NCI-H1436 (cell line): ENCODE data around the gene EHHADH.
A peak's percentile ranks its signal among the peaks of the same experiment; 100 is the strongest.
"Not testable (repeated sequence)": the region's sequence is repeated elsewhere in the genome, so short reads cannot be mapped to it uniquely, and the experiment has no call there.

Experiments
- DNase-seq: peaks from one replicate; lab custom pipeline; 2025; lab: John Stamatoyannopoulos, UW

EHHADH gene

GRCh38 chr3:185253645-185254410 is at the start of gene EHHADH:
TSS of gene EHHADH (minus strand) at chr3:185254049. CDS start at chr3:185254022, 27 bp downstream.
- peak; percentile 65 for DNase-seq

- DNase-seq: not testable (repeated sequence)
These were observed 46.1 kb upstream of the EHHADH start for GRCh38 chr3:185299918-185300426.

DNA sequence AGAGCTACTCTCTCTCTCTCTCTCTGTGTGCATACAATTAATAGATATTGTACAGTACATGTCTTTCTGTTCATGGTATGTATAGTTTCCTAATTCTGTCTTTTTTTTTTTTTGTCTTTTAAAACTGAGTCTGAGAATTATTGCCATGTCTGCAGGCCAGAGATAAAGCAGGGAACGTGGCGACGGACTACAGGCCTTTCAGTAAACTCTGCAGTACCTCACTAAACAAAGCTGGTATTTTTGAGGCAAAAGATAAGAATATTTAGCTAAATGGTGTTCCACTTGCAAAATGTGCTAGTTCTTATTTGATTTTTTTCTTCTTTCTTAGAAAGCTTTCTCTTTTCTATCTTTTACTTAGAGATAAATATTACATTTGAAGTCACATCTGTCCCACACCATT is 44.0 kb upstream of the EHHADH start:
- no peak for DNase-seq

- no peak for DNase-seq
These were observed 38.4 kb upstream of the EHHADH start for GRCh38 chr3:185292238-185292637.

DNA sequence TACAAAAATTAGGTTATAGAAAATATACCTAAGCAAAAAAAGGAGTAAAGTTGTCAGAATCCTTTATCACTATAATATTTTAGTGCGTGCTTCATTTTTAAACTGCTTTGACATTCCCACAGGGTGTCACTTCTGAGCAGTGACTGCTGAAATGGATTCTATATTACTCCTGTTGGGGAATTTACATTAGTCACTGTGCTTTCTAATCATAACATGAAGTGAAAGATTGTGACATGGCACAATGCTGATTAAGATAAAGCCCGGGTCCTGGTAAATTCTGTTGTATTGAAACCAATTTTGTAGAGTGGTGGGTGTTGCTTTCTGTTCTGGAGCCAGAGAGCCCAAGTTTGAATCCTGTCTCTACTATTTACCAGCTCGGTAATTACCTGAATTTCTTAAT is 36.4 kb upstream of the EHHADH start:
- no peak for DNase-seq

GRCh38 chr3:185283374-185283935 is 29.6 kb upstream of the EHHADH start:
- no peak for DNase-seq

DNA sequence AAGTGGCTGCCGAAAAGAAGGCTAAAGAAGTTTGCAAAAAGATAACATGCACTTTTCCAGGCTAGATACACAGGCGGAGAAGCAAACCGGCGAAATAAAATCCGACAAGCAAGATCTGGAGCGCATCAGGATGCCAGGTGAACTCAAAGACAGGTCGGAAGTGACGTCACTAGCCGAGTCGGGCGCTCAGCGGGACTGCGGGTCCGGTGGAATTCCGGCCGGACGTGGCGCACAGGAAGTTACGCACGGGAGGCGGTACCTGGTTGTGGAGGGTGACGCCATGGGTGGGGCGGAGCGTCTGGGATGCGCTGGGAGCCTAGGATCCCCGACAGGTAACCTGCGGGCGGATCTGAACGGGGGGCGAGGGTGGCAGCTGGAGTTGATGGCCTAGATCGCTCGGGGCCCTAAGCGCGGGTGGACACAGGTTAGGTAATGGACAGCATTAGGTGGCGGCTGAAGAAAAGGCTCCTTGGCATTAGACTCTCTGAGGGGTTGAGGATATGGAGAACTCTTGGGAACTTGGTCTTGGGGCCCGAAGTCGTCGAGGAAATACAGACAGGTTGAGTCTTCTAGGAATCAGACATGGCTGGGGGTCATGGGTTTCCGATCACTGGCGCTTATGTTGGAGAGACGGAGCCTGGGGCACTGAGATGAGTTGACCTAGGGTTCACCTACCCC is 29.0 kb upstream of the EHHADH start:
- DNase-seq: peak; percentile 99

- DNase-seq: peak; percentile 54
These were observed 26.9 kb upstream of the EHHADH start for GRCh38 chr3:185280572-185281365.

DNA sequence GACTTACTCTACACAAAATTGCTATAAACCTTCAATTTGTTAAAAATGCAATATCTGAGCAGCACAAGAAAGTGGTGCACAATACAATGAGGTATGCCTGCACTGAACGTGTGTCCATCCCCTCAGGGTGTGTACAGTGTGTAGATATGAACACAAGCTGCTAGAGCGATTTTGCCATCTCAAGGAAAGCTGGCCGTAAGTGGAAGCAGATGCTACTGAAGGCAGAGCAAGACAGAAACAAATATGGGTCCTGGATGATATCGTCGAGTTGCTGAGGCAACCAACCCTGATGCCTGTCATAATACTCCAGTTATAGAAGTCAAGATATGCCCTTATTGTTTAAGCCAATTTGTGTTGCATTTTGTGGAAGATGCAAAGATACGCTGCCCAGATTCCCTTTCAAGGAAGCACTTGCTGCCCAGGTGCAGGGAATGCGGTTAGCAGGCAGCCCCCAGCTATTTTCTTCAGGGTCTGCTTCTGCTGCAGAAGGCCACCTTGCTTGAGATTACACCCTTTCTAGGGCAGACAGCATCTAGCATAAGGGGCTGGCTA is 25.8 kb upstream of the EHHADH start:
- DNase-seq: no peak

DNA sequence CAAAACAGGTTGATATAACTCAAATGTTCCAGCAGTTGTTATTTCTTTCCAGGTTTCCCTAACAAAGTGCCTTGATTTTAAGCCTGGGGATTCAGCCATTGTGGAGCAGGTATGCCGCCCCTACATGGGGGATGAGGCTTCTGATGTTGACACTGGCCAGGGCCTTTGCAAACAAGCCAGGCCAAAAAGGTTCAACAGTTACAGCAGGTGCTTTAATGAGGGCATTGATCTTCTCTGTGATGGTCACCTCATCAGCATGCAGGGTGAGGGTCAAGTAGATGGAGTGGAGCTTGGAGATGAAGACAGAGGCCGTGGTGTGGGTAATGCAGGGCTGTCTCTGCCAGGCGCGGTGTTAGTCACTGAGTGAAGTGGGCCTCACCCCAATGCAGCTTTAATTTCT is 22.6 kb upstream of the EHHADH start:
- DNase-seq: no peak

- no peak for DNase-seq
These were observed 18.2 kb upstream of the EHHADH start for GRCh38 chr3:185272033-185272432.

DNA sequence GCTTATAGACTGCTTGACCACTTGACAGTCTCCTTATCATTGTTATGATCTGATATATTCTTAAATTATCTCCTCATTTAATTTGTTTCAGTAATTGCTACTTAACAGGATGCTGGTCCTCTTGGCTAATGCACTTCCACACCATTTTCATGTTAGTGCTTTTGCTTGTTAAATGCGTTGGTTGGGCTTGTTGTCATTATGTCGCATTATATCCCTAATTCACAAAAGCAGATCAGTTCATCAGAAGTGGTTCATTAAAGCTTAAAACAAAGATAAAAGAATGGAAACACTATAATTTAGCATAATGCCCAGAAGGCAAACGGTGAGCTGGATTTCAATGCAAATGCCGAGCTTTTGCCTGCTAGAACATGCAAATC is 17.1 kb upstream of the EHHADH start:
- peak; percentile 88 for DNase-seq

GRCh38 chr3:185270262-185270955 is 16.6 kb upstream of the EHHADH start:
- peak; percentile 84 for DNase-seq

- no peak for DNase-seq
These were observed 14.5 kb upstream of the EHHADH start for GRCh38 chr3:185268194-185268962.

GRCh38 chr3:185267193-185267592 is 13.3 kb upstream of the EHHADH start:
- no peak for DNase-seq

GRCh38 chr3:185264849-185265553 is 11.2 kb upstream of the EHHADH start:
- no peak for DNase-seq

- DNase-seq: no peak
These were observed 9.6 kb upstream of the EHHADH start for GRCh38 chr3:185263423-185263822.

DNA sequence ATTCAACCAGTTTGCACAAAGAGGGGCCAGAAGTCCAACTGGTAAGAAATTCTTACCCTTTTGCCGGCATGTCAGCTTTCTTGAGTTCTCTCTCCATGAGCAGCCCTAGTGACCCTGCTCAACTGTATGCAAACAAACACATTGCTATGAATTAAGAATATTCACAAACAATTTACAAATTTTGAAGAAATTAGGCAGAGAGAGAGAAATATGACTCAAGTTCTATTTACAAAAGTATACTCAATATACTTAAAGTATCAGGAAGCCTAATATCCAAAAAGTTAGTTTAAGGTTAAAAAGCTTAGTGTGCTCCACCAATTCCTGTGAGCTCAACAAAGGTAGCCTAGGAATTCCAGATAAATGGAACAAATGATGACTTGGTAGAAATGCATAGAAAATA is 3.5 kb upstream of the EHHADH start:
- DNase-seq: no peak

DNA sequence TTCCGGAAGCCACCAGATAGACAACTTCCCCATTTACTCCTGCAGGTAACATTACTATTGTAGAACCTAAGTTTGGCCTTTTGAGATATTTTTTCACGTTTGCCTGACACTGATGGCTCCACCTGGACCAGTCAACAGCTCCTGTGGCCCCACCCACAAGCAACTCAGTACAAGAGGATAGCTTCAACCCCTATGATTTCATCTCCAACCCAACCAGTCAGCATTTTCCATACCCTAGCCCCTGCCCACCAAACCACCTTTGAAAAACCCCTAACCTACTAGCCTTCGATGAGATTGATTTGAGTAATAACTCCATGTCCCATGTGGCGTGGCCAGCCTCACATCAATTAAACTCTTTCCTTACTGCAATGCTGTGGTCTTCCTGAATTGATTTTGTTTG is 950 bp upstream of the EHHADH start:
- no peak for DNase-seq

- DNase-seq: not testable (repeated sequence)
These were observed 716 bp downstream of the EHHADH start for GRCh38 chr3:185253133-185253532.
